NCI-H1048 (cell line): Measurements from ENCODE around the gene FLNC.

Source experiments
- DNase-seq: peaks from one replicate; lab custom pipeline; 2025; lab: John Stamatoyannopoulos, UW

FLNC gene

GRCh38 chr7:128846781-128847444 is 16.7 kb downstream of the FLNC start:
- no peak for DNase-seq

- no peak for DNase-seq
Measured at GRCh38 chr7:128847721-128848211, 17.6 kb downstream of the FLNC start.

DNA sequence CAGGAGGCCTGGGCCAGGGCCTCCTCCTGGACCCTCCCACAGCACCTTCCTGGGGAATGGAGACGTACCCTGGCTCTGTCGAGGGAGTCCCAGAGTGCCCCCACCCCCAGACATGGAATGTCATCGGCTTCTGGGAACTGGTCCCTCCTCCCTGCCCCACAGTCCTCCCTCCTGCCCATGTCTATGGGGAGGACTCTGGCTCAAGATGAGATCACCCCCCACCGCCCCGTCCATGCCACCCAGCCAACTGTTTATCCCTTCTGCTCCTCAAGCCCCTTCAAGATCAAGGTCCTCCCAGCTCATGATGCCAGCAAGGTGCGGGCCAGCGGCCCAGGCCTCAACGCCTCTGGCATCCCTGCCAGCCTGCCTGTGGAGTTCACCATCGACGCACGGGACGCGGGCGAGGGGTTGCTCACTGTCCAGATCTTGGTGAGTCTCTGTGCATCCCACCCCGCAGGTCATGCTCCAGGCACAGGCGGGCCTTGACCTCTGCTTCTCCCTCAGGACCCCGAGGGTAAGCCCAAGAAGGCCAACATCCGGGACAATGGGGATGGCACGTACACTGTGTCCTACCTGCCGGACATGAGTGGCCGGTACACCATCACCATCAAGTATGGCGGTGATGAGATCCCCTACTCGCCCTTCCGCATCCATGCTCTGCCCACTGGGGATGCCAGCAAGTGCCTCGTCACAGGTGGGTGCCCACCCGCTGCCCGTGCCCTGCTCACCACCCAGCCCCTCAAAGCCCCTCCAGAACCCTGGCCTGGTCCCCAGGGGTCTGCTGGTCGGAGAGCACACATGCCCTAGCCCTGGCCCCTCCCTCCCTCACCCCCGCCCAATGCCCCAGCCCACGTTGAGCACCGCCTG is 18.3 kb downstream of the FLNC start:
- no peak for DNase-seq

DNA sequence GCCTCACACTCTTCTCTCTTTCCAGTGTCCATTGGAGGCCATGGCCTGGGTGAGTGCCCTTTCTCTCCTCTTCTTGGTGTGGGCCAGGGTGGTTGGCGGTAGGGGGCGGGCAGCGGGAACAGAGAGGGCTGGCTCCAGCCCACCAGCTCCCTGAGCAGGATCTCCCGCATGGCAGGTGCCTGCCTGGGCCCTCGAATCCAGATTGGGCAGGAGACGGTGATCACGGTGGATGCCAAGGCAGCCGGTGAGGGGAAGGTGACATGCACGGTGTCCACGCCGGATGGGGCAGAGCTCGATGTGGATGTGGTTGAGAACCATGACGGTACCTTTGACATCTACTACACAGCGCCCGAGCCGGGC is 18.9 kb downstream of the FLNC start:
- DNase-seq, result no peak

- DNase-seq, result no peak
Measured at GRCh38 chr7:128849804-128850490, 19.7 kb downstream of the FLNC start.

- no peak for DNase-seq
Measured at GRCh38 chr7:128852537-128853254, 22.5 kb downstream of the FLNC start.

GRCh38 chr7:128853799-128854198 is 23.6 kb downstream of the FLNC start:
- DNase-seq, result no peak

DNA sequence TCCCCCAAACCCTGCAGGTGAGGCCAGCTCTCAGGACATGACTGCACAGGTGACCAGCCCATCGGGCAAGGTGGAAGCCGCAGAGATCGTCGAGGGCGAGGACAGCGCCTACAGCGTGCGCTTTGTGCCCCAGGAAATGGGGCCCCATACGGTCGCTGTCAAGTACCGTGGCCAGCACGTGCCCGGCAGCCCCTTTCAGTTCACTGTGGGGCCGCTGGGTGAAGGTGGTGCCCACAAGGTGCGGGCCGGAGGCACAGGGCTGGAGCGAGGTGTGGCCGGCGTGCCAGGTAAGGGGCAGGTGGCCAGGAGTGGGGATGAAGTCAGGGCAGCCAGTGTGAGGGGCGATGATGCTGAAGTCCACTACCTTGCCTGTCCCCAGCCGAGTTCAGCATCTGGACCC is 24.2 kb downstream of the FLNC start:
- no peak for DNase-seq

DNA sequence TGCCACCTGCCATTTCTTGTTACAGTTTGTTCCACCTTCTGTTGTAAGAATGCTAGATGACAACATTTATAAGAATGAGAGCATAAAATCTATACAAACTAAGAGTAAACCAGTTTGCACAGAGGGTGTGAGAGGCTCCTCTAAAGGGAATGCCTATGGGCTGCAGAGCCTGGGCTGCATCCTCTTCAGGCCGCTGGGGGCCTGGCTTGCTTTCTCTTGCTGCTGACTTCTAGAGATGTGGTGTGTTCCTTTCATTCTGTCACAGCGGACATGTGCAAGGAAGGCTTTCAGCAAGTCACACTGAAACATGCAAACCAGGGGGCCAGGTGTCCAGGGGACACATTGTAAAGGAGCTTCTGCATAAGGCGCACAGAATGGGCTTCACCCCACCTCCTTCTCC is 25.4 kb downstream of the FLNC start:
- DNase-seq, result no peak

DNA sequence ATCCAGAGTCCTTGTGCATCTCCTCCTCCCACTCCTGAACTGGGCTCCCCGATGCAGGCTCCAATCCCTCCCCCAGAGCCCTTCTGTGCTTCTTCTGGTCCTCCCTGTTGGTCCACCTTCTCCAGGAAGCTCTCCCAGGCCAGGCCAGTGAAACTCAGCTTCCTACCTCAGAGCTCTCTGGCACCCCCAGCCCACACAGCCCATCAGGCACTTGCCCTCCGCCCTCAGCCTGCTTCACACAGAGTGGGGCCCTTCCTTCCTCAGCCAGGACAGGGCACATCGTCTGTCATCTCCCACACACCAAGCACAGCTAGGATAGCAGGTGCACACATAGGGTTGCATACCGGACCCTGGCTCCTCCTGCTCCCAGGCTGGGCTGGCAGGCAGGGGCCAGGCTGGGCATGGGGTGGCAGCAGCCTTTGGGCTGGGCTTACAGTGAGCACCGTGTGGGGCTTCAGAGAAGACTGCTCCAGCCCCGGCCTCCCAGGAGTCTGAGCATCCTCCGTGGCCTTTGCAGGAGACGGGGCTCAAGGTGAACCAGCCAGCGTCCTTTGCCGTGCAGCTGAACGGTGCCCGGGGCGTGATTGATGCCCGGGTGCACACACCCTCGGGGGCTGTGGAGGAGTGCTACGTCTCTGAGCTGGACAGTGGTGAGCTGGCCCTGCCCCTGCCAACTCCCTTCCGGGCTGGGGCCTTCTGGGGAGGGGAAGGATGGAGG is 26.0 kb downstream of the FLNC start:
- DNase-seq, result no peak

DNA sequence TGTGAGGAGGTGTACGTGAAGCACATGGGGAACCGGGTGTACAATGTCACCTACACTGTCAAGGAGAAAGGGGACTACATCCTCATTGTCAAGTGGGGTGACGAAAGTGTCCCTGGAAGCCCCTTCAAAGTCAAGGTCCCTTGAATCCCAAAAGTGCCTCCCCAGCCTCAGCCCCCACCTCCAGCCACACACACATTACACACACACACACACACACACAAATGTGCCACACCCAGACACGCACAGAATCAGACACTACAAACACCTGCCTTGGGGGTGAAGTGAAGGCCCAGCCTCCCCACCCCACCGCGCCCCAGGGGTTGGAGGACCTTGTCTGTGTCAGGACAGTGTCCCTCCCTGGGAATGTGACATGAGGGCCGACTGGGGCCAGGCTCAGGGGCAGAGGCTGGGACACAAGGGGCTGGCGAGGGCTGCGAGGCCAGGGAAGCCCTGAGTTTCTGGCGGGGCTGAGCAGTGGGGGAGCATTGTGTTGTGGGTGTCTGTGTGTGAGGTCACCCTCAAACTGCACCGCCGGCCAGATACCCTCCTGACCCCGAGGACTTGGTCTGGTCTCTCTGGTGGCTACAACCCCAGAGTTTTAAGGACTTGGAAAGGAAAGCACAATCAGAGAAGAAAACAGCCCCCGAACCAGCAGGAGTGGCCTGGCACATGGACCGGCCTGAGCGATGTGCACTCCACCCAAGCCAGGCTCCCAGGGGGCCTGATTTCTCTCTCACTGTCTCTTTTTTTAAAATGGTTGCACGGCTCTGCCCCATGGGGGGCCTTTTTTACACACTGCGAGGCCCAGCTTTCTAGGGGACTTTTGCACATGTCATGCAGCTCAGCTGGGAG is 28.4 kb downstream of the FLNC start:
- DNase-seq, result no peak

DNA sequence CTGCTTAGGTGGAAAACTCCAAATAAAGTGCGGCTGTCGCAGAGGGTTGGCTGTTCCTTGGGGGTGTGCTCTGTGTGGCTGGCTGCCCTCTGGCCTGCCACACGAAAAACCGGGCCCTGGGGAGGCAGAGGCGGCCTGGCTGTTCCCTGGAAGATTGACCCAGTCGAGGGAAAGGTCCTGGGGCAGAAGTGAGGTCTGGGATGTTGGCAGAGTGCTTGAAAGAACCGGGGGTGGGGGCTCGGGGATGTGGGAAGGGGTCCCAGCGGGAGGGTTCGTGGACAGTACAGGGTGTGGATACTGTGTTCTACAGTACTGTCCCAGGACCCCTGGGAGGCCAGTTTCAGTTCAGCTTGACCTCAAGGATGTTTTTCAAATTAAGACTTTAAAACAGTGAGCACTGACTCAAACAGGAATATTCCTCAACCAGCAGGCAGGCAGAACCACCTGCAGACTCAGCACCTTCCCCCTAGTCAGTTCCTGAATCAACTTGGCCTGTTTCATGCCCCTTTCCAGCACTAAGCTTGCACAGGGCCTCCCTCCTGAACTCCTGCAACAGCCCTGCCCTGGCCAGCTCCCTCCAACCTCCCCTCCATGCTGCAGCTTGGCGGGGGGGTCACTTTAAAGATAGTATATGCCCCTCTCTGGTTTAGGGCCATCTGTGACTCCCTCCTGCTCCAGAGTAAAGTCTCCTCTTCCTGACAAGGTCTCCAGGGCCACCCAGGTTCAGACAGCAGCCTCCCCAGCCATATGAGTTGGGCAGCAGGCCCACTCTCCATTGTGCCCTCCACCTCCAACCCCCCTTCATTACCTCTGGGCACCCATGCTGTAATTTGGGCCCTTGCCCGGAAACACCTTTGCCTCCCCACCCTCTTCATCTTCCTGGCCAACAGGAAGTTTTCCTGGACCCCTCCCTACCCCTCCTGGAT is 29.3 kb downstream of the FLNC start:
- DNase-seq, result no peak

GRCh38 chr7:128860158-128861073 is 30.2 kb downstream of the FLNC start:
- DNase-seq, result no peak

- no peak for DNase-seq
Measured at GRCh38 chr7:128861957-128862570, 31.9 kb downstream of the FLNC start.

- DNase-seq, result peak; percentile 86
Measured at GRCh38 chr7:128862571-128863432, 32.6 kb downstream of the FLNC start, which contains the start of gene ATP6V1F. Gene ATP6V1F, plus strand, starts transcription at chr7:128862856. Its CDS starts 49 bp downstream, at chr7:128862905.

DNA sequence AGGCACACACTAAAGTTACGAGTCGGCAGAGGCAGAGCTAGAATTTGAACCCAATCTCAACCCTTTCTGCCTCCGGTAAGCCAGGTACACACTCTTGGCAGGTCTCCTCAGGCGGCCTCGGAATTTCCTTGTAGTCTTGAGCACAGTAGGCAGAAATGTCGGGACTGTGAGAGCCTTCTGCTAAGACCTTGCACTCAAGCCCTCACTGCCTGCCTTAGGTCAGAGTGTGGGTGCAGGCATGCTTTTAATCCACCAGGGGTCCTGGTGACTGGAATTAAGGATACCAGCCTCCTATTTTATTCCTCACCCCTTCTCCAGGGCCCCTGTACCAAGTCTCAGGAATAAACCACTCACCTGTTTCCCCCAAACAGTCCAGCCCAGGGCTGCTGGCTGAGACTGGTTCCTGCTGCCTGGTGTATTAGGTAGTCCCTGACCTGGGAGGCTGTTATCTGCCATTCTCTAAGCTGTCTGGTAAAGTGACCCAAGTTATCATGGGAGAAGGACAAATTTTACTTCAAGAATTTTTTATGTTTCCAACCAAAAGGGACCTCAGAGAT is 33.3 kb downstream of the FLNC start:
- no peak for DNase-seq
